NCI-H774 (cell line): ENCODE results near the gene GTPBP8.

Experiments
- DNase-seq: peaks from one replicate; lab custom pipeline; 2025; lab: John Stamatoyannopoulos, UW

GTPBP8 gene

DNA sequence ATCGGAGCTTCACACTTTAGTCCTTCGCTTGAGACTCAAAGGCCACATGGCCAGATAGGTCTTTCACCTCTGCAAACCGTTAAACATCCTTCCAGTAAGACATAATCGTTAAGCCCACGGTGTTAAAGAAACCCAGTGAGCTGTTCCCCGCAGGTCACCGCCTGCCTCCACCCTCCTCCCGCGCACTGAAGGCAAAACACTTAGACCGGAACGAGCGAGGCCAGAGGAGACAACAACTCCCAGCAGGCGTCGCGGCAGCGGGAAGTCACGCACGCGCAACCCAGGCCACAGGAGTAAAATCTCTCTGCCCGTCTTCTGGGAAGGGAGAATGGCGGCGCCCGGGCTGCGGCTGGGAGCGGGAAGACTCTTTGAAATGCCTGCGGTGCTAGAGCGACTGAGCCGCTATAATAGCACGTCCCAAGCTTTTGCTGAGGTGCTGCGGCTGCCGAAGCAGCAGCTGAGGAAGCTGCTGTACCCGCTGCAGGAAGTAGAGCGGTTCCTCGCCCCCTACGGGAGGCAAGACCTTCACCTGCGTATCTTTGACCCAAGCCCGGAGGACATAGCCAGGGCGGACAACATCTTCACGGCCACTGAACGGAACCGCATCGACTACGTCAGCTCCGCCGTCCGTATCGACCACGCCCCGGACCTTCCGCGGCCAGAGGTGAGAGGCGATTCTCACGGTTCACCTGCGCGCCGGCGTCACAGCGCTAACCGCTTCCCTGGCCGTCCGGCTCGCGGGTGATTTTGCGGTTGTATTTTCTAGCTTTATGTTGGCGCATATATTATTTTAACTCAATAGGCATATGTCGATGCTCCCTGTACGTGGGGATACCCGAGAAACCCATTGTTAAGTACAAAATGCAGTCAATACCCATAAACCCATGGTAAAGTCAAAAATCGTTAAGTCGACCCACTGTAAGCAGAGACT lies at the start of gene GTPBP8:
Gene GTPBP8, plus strand, starts transcription at position 313 of the 931 bp plus-strand sequence. Its CDS starts 16 bp downstream, at position 329.
- peak; percentile 72 for DNase-seq

- DNase-seq = no peak
These were observed 42.4 kb upstream of the GTPBP8 start for GRCh38 chr3:112948346-112948838.

GRCh38 chr3:112956351-112956750 lies 34.4 kb upstream of the GTPBP8 start:
- DNase-seq = no peak

GRCh38 chr3:112958811-112959560 lies 31.8 kb upstream of the GTPBP8 start:
- no peak for DNase-seq

GRCh38 chr3:112963683-112964082 lies 27.1 kb upstream of the GTPBP8 start:
- no peak for DNase-seq

- DNase-seq = no peak
These were observed 25.1 kb upstream of the GTPBP8 start for GRCh38 chr3:112965656-112966055.

DNA sequence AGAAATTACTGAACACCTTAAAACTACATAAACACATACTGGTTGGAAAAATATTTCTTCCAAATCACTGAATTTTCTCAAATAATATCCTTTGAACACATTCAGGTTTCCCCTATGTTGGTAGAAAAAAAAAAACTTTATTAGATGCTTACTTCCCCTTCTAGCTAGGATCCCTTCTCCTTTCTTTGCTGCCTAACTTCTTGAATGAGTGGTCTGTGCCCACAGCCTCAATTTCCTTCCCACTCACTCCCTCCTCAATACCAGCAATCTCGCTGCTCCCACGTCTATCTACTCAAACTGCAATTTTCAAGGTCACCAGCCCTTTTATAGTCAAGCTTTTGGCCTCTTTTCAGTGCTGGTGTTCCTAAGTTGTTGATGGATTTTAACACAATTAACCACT lies 24.2 kb upstream of the GTPBP8 start:
- no peak for DNase-seq

DNA sequence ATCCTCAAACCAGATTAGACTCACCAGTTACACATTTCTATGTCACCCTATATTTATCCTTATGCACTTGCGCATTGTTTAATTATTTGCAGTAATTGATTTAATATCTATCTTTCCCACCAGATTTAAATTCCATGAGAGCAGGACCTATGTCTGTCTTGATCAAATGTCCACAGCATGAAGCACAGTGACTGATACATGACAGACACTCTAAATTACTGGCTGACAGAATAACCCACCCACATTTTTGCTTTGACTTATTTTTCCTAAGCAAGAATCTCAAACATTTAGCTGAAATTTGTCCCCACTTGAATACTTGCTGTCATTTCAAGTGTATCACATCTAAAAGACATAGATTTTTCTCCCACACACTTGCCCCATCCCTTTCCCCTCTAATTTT lies 23.4 kb upstream of the GTPBP8 start:
- DNase-seq = no peak

DNA sequence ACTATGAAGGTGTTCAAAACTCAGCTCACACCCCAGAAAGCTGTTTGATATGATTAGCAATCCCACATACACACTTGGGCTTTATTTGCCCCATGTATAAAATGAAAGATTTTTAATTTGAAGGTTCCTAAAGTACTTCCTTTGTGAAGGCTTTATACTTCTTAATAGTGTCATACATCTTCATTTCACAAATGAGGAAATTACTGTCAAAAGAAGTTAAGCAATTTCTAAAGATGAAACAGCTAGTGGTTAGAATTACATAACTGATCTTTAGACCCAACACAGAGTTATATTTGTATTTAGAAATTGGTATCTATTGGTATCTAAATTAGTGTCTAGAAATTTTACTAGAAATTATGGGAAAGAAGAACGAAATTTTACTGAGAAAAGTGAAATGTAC lies 23.0 kb upstream of the GTPBP8 start:
- DNase-seq = no peak

- no peak for DNase-seq
These were observed 18.6 kb upstream of the GTPBP8 start for GRCh38 chr3:112972158-112972557.

- DNase-seq = no peak
These were observed 17.2 kb upstream of the GTPBP8 start for GRCh38 chr3:112973325-112974177.

GRCh38 chr3:112974178-112974517 lies 16.6 kb upstream of the GTPBP8 start:
- no peak for DNase-seq

GRCh38 chr3:112974894-112975293 lies 15.9 kb upstream of the GTPBP8 start, which contains the start of gene CD200R1:
CD200R1 (minus strand) TSS chr3:112975103; CDS start chr3:112974857, 246 bp downstream.
- no peak for DNase-seq

GRCh38 chr3:112976001-112976400 lies 14.8 kb upstream of the GTPBP8 start:
- DNase-seq = no peak

- no peak for DNase-seq
These were observed 13.8 kb upstream of the GTPBP8 start for GRCh38 chr3:112976953-112977352.

GRCh38 chr3:112979244-112979832 lies 11.4 kb upstream of the GTPBP8 start:
- peak; percentile 4 for DNase-seq

GRCh38 chr3:112980080-112980479 lies 10.7 kb upstream of the GTPBP8 start:
- DNase-seq = no peak

GRCh38 chr3:112982710-112983109 lies 8.1 kb upstream of the GTPBP8 start:
- DNase-seq = no peak

GRCh38 chr3:112984485-112984884 lies 6.3 kb upstream of the GTPBP8 start:
- DNase-seq = peak; percentile 1

- no peak for DNase-seq
These were observed 3.0 kb upstream of the GTPBP8 start for GRCh38 chr3:112987710-112988334.

DNA sequence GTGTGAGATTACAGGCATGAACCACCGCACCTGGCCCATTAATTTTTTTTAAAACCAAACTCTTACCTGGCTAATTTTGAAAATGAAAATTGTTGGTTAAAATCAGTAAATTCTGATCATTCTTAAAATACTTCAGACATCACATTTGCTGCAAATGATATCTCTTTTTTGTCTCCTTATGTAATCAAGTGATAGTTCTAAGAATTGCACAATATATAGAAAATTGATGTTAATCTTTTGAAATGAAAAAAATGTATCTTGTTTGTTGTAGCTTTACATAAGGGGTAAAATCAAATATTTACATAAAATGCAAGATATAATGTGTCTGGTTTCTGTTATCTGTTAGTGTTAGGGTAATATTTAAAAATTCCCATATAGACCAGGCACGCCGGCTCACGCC lies 5.0 kb downstream of the GTPBP8 start:
- DNase-seq = no peak
